IMR-90 (cell line): ENCODE results near the gene DUSP8. TPM values are rescaled to one million over a fixed set of nuclear protein-coding genes. Genes with fewer than 3 reads are reported as not detected.

Source experiments
- polyA plus RNA-seq, 3 experiments: library from polyadenylated mRNA; depleted of rRNA; stranded (reverse); fragments of >200 nt; gene quantifications; 2 replicates each; pipeline ENCODE4 v1.2.3, GENCODE V29; 2012; ENCODE audit warnings: low replicate concordance in 1 of 3
- total RNA-seq: library from RNA; depleted of rRNA; stranded (reverse); fragments of >200 nt; gene quantifications from 2 replicates; pipeline ENCODE4 v1.2.3, GENCODE V29; 2012
- TF ChIP-seq, protein P1 (sequence below): fragments of 150-350 bp; IDR thresholded peaks from 2 replicates; pipeline ENCODE4 v1.6.1; 2017; ENCODE audit warnings: mild to moderate bottlenecking, antibody characterized with exemption, low read length, low read depth

The DUSP8 gene
- total and polyA plus RNA-seq, 2 of the 4 experiments (the other 2 are of a cell fraction) = 0.72 to 4.2 TPM

GRCh38 chr11:1557904-1558774 lies 13.9 kb downstream of the DUSP8 start (continued):
- TF ChIP-seq, protein P1, sequence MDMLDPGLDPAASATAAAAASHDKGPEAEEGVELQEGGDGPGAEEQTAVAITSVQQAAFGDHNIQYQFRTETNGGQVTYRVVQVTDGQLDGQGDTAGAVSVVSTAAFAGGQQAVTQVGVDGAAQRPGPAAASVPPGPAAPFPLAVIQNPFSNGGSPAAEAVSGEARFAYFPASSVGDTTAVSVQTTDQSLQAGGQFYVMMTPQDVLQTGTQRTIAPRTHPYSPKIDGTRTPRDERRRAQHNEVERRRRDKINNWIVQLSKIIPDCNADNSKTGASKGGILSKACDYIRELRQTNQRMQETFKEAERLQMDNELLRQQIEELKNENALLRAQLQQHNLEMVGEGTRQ = no peak
